ENCODE measurements around the gene DUOX2. TPM values are rescaled to one million over a fixed set of nuclear protein-coding genes. Genes with fewer than 3 reads are reported as not detected.
"Not testable (repeated sequence)": the region's sequence is repeated elsewhere in the genome, so short reads cannot be mapped to it uniquely, and the experiment has no call there.

DUOX2 gene
- total RNA-seq, 1 experiment from 2014 or later = not detected

GRCh38 chr15:45073602-45074001, 40.4 kb downstream of the DUOX2 start:
- DNase-seq (ENCODE audit: low read depth) = not testable (repeated sequence)

GRCh38 chr15:45069942-45070360, 44.0 kb downstream of the DUOX2 start:
- DNase-seq (ENCODE audit: low read depth) = not testable (repeated sequence)

GRCh38 chr15:45064386-45064785, 49.6 kb downstream of the DUOX2 start:
- DNase-seq (ENCODE audit: low read depth) = peak; percentile 80

GRCh38 chr15:45062301-45062700, 51.7 kb downstream of the DUOX2 start:
- not testable (repeated sequence) for DNase-seq (ENCODE audit: low read depth)

- DNase-seq (ENCODE audit: low read depth) = not testable (repeated sequence)
Observed at GRCh38 chr15:45058690-45059675, 55.0 kb downstream of the DUOX2 start.

- not testable (repeated sequence) for DNase-seq (ENCODE audit: low read depth)
Observed at GRCh38 chr15:45052676-45053075, 61.3 kb downstream of the DUOX2 start.

GRCh38 chr15:45050587-45050986, 63.4 kb downstream of the DUOX2 start:
- DNase-seq (ENCODE audit: low read depth) = no peak

GRCh38 chr15:45048794-45049631, 65.0 kb downstream of the DUOX2 start:
- no peak for DNase-seq (ENCODE audit: low read depth)

- not testable (repeated sequence) for DNase-seq (ENCODE audit: low read depth)
Observed at GRCh38 chr15:45048449-45048793, 65.6 kb downstream of the DUOX2 start.

GRCh38 chr15:45044270-45044669, 69.7 kb downstream of the DUOX2 start:
- DNase-seq (ENCODE audit: low read depth) = not testable (repeated sequence)

GRCh38 chr15:45042859-45043258, 71.1 kb downstream of the DUOX2 start:
- DNase-seq (ENCODE audit: low read depth) = not testable (repeated sequence)

Other genes with a start within 250 kb of the DUOX2 start
- not detected in 2 replicates for gene TERB2, start 157.5 kb downstream of the DUOX2 start, total RNA-seq (2014; rRNA removed; shearing (Covaris generic))
- gene SORD, start 91.0 kb downstream of the DUOX2 start, total RNA-seq (2014; rRNA removed; shearing (Covaris generic)) = 29.4 and 33.1 TPM in 2 replicates
- not detected in 2 replicates for gene DUOXA2, start 154 bp upstream of the DUOX2 start, total RNA-seq (2014; rRNA removed; shearing (Covaris generic))
- gene DUOXA1, start 15.7 kb upstream of the DUOX2 start, total RNA-seq (2014; rRNA removed; shearing (Covaris generic)) = not detected in 2 replicates
- not detected in 2 replicates for gene DUOX1, start 15.8 kb upstream of the DUOX2 start, total RNA-seq (2014; rRNA removed; shearing (Covaris generic))
- 2.3 and 4.4 TPM in 2 replicates for gene SHF, start 73.8 kb upstream of the DUOX2 start, total RNA-seq (2014; rRNA removed; shearing (Covaris generic))
- gene SLC28A2, start 138.1 kb upstream of the DUOX2 start, total RNA-seq (2014; rRNA removed; shearing (Covaris generic)) = not detected in 2 replicates

Measured in RPMI7951 (cell line).